GM21360 (cell line): ENCODE results near the gene SAMD11.
"Not testable (repeated sequence)": the region's sequence is repeated elsewhere in the genome, so short reads cannot be mapped to it uniquely, and the experiment has no call there.

Experiments used
- ATAC-seq: cut with Tn5 transposase; IDR thresholded peaks from one replicate; pipeline ENCODE4 v1.9.1; 2021; ENCODE audit warnings: mild to moderate bottlenecking, moderate library complexity; ENCODE audit not compliant: unreplicated experiment

The SAMD11 gene

GRCh38 chr1:942864-943533, 19.3 kb downstream of the SAMD11 start:
- no peak for ATAC-seq

- no peak for ATAC-seq
Measured at GRCh38 chr1:943545-944340, 20.0 kb downstream of the SAMD11 start.

- ATAC-seq: no peak
Measured at GRCh38 chr1:944341-945325, 20.9 kb downstream of the SAMD11 start.

- ATAC-seq: no peak
Measured at GRCh38 chr1:945688-946556, 22.2 kb downstream of the SAMD11 start.

GRCh38 chr1:946811-947210, 23.1 kb downstream of the SAMD11 start:
- not testable (repeated sequence) for ATAC-seq

- no peak for ATAC-seq
Measured at GRCh38 chr1:947958-948357, 24.2 kb downstream of the SAMD11 start.

- ATAC-seq: no peak
Measured at GRCh38 chr1:950268-950667, 26.5 kb downstream of the SAMD11 start.

GRCh38 chr1:950881-951280, 27.2 kb downstream of the SAMD11 start:
- no peak for ATAC-seq

GRCh38 chr1:951364-951763, 27.6 kb downstream of the SAMD11 start:
- no peak for ATAC-seq

- ATAC-seq: no peak
Measured at GRCh38 chr1:952201-952600, 28.5 kb downstream of the SAMD11 start.

- no peak for ATAC-seq
Measured at GRCh38 chr1:952603-953002, 28.9 kb downstream of the SAMD11 start.

- ATAC-seq: no peak
Measured at GRCh38 chr1:953524-954320, 30.0 kb downstream of the SAMD11 start.

GRCh38 chr1:954927-955326, 31.2 kb downstream of the SAMD11 start:
- no peak for ATAC-seq

- no peak for ATAC-seq
Measured at GRCh38 chr1:955474-955873, 31.8 kb downstream of the SAMD11 start.

- no peak for ATAC-seq
Measured at GRCh38 chr1:956636-957035, 32.9 kb downstream of the SAMD11 start.

GRCh38 chr1:958823-959730, 35.4 kb downstream of the SAMD11 start, which contains the start of gene NOC2L:
TSS of gene NOC2L (minus strand) at chr1:959256. CDS start at chr1:959240, 16 bp downstream.
- peak; percentile 65 for ATAC-seq

GRCh38 chr1:959731-960362, 36.1 kb downstream of the SAMD11 start:
- no peak for ATAC-seq
